Right lobe of liver (tissue), 6 donors: Measurements from ENCODE around the gene CUEDC1. TPM values are rescaled to one million over a fixed set of nuclear protein-coding genes. Genes with fewer than 3 reads are reported as not detected.
A peak's percentile ranks its signal among the peaks of the same experiment; 100 is the strongest.

Source experiments
- ATAC-seq, 4 donors: fragments of 200-7000 bp; cut with Tn5 transposase; one replicate each; pipeline ENCODE4 v1.9.1; 2020; ENCODE audit warnings: mild to moderate bottlenecking in 4 of 4, moderate library complexity in 4 of 4
- DNase-seq, 3 donors: peaks; one replicate each; pipeline ENCODE4 v3.0.0-alpha.2; 2020
- H3K27ac ChIP-seq, 3 donors: fragments of 200-600 bp; one replicate each; pipeline ENCODE4 v1.8.0; 2022
- H3K27me3 ChIP-seq, 2 donors: fragments of 200-600 bp; one replicate each; pipeline ENCODE4 v1.8.0; 2022
- H3K36me3 ChIP-seq, 4 donors: fragments of 200-600 bp; sonication (generic) in 1 of 4; one replicate each; pipeline versions ENCODE4 v1.5.1 to v1.8.0; 2017 to 2022; ENCODE audit warnings: control low read depth in 1 of 4
- H3K4me1 ChIP-seq, 4 donors: fragments of 200-600 bp; sonication (generic) in 1 of 4; one replicate each; pipeline versions ENCODE4 v1.5.1 to v1.8.0; 2017 to 2022; ENCODE audit warnings: control low read depth in 1 of 4
- H3K4me3 ChIP-seq, 3 donors: fragments of 200-600 bp; one replicate each; pipeline ENCODE4 v1.8.0; 2022
- H3K9me3 ChIP-seq, 4 donors: fragments of 200-600 bp; sonication (generic) in 1 of 4; one replicate each; pipeline versions ENCODE4 v1.5.1 to v1.8.0; 2017 to 2022; ENCODE audit warnings: control low read depth in 1 of 4
- POLR2A ChIP-seq: fragments of 450-650 bp; IDR thresholded peaks from one replicate; pipeline ENCODE4 v1.6.1; 2017; ENCODE audit warnings: antibody characterized with exemption, mild to moderate bottlenecking
- whole genome bisulfite sequencing: methylation state at CpG from one replicate; pipeline ENCODE4 v1.1.6; 2018; ENCODE audit warnings: low coverage, low lambda C conversion rate; ENCODE audit not compliant: insufficient coverage; ENCODE audit errors: missing lambda C conversion rate; 5-methylcytosine and 5-hydroxymethylcytosine counted together
- intact Hi-C, 2 donors: fragments of 100-400 bp; cut with DNase I; formaldehyde crosslinking; loops; one replicate each; pipeline versions ENCODE4 v1.11.2 to v1.14.1; 2022
- total RNA-seq, 6 experiments: library from RNA; depleted of rRNA in 2 of 6; stranded (reverse); fragments of >200 nt in 2 of 6; fragmentation: NEBNext Ultra II Directional in 3 of 6; extraction: Animal tissue kit (Norgen Biotek cat#: 25700) in 3 of 6; gene quantifications; one replicate each; pipeline versions ENCODE4 v1.1.0 to v1.2.4, GENCODE V29; 2016 to 2023
- TF ChIP-seq, protein P1 (sequence below), 4 donors: fragments of 200-600 bp in 3 of 4; fragments of 450-650 bp in 1 of 4; IDR thresholded peaks; one replicate each; pipeline versions ENCODE4 v1.5.1 to v1.8.0; 2016 to 2022; ENCODE audit warnings: antibody characterized with exemption in 4 of 4, mild to moderate bottlenecking in 2 of 4
- donor health status: DM: no; HTN: yes; CAD: no.
- donor health status: DM: no; HTN: no; CAD: no.
- donor health status: DM: no; HTN: no; CAD: no.
- donor health status: DM: no; HTN: yes; CAD: no.
- donor health status: DM: no; HTN: yes; CAD: no.

The CUEDC1 gene
- total RNA-seq, 6 experiments from 2014 or later: 4.0 to 8.5 (median 5.5) TPM

DNA sequence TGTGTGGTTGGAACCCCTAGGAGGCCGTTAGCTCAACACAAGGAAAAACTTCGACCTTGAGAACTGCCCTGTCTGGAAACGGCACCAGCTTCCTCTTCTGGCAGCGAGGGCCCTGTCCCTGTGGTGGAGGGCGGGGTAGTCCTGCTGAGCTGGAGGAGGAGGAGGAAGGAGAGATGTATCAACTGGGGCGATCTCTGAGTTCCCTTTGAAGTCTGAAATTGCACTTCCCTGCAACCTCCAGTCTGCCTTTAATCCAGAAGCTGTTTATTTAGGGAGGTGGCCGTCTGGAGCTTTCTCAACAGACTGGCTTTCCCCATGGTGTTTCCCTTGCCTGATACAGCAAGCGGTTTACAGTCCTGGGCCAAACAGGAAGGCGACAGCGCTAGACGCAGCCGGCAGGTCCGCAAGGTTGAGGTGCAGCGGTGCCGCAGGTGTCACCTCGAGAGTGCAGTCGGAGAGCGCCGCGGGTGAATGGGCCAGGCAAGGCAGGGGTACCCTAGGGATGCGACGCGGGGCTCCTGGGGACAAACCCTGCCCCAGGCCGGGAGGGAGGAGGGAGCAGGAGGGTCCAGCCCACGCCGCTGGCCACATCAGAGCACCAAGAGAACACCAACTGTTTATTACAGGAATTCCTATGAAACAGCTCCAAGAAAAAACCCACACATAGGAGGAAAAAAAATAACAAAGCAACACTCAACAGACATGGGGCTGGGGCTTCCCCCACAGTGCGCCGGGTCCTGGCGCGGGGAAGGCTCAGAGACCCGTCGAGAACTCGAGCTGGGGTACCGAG lies 94.0 kb downstream of the CUEDC1 start:
- ATAC-seq: peak; percentile 51 to 71 (median 56)
- Histone ChIP-seq H3K4me3 (peak overlapping the region; percentile 5 to 49 (median 33)), H3K27ac (peak overlapping the region in 1 of 3 donors; percentile 18), H3K4me1 (peaks cover 0 to 8% (median 0%) of the 10 kb centered on the region in 4 donors), H3K36me3 (no peaks in the 10 kb centered on the region), H3K27me3 (peaks cover 0 to 6% of the 10 kb centered on the region in 2 donors), H3K9me3 (no peaks in the 10 kb centered on the region)
- DNase-seq: peak in 2 of 3 donors; percentile 50 to 73
- intact Hi-C loops: loop anchor here (10.0 kb wide), 2 partner anchors 134 to 254 kb away; no protein-coding TSS in a partner anchor
- no peak for TF ChIP-seq POLR2A
- TF ChIP-seq, protein P1, sequence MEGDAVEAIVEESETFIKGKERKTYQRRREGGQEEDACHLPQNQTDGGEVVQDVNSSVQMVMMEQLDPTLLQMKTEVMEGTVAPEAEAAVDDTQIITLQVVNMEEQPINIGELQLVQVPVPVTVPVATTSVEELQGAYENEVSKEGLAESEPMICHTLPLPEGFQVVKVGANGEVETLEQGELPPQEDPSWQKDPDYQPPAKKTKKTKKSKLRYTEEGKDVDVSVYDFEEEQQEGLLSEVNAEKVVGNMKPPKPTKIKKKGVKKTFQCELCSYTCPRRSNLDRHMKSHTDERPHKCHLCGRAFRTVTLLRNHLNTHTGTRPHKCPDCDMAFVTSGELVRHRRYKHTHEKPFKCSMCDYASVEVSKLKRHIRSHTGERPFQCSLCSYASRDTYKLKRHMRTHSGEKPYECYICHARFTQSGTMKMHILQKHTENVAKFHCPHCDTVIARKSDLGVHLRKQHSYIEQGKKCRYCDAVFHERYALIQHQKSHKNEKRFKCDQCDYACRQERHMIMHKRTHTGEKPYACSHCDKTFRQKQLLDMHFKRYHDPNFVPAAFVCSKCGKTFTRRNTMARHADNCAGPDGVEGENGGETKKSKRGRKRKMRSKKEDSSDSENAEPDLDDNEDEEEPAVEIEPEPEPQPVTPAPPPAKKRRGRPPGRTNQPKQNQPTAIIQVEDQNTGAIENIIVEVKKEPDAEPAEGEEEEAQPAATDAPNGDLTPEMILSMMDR (IDR thresholded peaks at IDR 0.05): no peak
- 4% methylated on average over 16 of the region's 34 CpGs for WGBS

DNA sequence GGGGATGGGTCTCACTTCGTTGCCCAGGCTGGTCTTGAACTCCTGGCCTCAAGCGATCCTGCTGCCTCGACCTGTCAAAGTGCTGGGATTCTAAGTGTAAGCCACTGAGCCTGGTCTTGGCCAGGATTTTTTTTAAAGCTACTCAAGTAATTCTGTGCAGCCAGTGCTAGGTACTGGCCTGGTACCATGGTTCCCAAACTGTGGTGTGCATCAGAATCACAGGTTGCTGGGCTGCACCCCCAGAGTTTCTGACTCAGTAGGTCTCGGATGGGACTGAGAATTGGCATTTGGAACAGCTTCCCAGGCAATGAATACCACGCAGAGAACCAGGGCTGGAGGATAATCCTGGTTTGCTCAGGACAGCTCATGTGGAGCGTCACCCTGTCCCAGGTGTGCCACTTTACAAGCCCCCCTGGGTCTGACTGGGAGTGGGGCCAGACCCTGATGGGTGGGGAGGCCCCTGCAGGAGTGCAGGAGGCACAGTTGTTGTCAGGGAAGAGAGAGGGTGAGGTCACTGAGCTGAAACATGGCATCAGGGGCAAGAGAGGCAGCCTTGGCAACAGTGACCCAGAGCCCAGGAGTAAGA lies 94.7 kb downstream of the CUEDC1 start:
- intact Hi-C loops: loop anchor here (10.0 kb wide), 2 partner anchors 134 to 254 kb away; no protein-coding TSS in a partner anchor
- Histone ChIP-seq H3K27ac (no peak overlapping the region), H3K4me3 (no peak overlapping the region), H3K36me3 (no peaks in the 10 kb centered on the region), H3K4me1 (peaks cover 0 to 8% (median 0%) of the 10 kb centered on the region in 4 donors), H3K27me3 (peaks cover 0 to 6% of the 10 kb centered on the region in 2 donors), H3K9me3 (no peaks in the 10 kb centered on the region)
- 47% methylated on average over 2 of the region's 6 CpGs for WGBS
- no peak for ATAC-seq
- TF ChIP-seq, protein P1 (IDR thresholded peaks at IDR 0.05): no peak
- no peak for TF ChIP-seq POLR2A
- no peak for DNase-seq

DNA sequence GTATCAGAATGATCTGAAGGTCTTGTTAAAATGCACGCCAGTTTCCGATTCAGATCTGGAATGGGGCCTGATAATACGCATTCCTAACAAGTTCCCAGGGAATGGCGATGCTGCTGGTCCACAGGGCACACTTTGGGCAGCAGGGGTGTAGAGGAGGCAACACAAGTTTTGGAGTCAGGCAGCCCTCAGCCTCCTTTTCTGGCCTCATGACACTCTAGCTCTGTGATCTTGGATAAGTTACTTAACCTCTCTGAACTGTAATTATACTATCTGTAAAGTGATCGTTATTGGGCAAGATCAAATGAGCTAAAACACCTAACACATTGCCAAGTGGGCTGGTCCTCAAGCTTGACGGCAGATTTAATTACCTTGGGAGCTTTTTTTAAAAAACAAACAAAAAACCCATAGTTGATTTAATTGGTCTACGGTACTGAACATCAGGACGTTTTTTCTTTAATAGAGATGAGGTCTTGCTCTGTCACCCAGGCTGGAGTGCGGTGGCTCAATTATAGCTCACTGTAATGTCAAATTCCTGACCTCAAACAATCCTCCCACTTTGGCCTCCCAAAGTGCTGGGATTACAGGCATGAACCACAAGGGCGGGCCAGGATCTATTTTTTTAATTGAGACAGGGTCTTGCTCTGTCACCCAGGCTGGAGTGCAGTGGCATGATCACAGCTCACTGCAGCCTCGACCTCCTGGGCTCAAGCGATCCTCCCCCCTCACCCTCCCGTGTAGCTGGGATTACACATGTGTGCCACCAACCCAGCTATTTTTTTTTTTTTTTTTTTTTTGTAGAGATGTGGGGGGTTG lies 95.4 kb downstream of the CUEDC1 start:
- 36% methylated on average over 7 of the region's 13 CpGs for WGBS

DNA sequence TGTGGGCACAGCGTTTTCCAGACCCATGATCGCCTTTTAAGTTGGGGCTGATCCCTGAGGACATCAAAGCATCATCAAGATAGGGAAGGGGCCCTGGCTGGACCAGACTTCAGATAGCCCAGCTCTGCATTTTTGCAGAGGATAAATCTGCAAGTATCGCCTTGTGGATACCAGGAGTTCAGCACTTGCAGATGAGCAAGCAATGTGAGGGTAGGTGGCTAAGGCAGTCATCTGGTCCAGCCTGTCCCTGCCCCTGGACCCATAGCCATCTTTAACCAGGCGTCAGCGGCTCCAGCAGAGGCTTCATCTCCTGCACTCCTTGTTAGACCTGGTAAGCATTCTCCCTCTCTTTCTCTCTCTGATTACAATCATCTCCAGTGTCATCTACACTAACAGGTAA lies 96.4 kb downstream of the CUEDC1 start:
- no peaks in the 10 kb centered on the region for H3K36me3 ChIP-seq
- ATAC-seq (no peak), DNase-seq (no peak)
- H3K27me3 ChIP-seq: peaks cover 0 to 6% of the 10 kb centered on the region in 2 donors
- no peak overlapping the region for H3K4me3 ChIP-seq
- H3K27ac ChIP-seq: no peak overlapping the region
- no peak for TF ChIP-seq POLR2A
- TF ChIP-seq, protein P1 (IDR thresholded peaks at IDR 0.05): no peak
- intact Hi-C loops: loop anchor here in 1 of 2 donors (5.0 kb wide), 1 partner anchor 143 kb away; no protein-coding TSS in a partner anchor
- 65% methylated on average over 2 of the region's 5 CpGs for WGBS
- peaks cover 0 to 8% (median 0%) of the 10 kb centered on the region in 4 donors for H3K4me1 ChIP-seq
- H3K9me3 ChIP-seq: no peaks in the 10 kb centered on the region

More for the DNA sequence above, 95.4 kb downstream of the CUEDC1 start:
- no peak overlapping the region for H3K27ac ChIP-seq
- intact Hi-C loops: loop anchor here (5.0 to 10.0 kb wide), 3 partner anchors 135 to 255 kb away; no protein-coding TSS in a partner anchor
- no peak for DNase-seq
- H3K4me1 ChIP-seq: peaks cover 0 to 8% (median 0%) of the 10 kb centered on the region in 4 donors
- TF ChIP-seq POLR2A: no peak
- TF ChIP-seq, protein P1 (IDR thresholded peaks at IDR 0.05): no peak
- no peaks in the 10 kb centered on the region for H3K36me3 ChIP-seq
- no peak overlapping the region for H3K4me3 ChIP-seq
- no peaks in the 10 kb centered on the region for H3K9me3 ChIP-seq
- ATAC-seq: no peak
- peaks cover 0 to 6% of the 10 kb centered on the region in 2 donors for H3K27me3 ChIP-seq
